Testis (tissue), 2 donors: Measurements from ENCODE around the gene FRMPD4.

ENCODE experiments used
- CTCF ChIP-seq, 3 experiments: fragments of 450-650 bp in 2 of 3; fragments of 200-600 bp in 1 of 3; sonication (generic) in 1 of 3; IDR thresholded peaks; one replicate each; pipeline ENCODE4 v1.5.1; 2016 to 2019; ENCODE audit warnings: antibody characterized with exemption in 3 of 3, mild to moderate bottlenecking in 2 of 3, moderate library complexity in 1 of 3
- POLR2A ChIP-seq: fragments of 450-650 bp; IDR thresholded peaks from one replicate; pipeline ENCODE4 v1.6.1; 2017; ENCODE audit warnings: antibody characterized with exemption, mild to moderate bottlenecking, moderate library complexity

- TF ChIP-seq CTCF (IDR thresholded peaks at IDR 0.05) (no peak), POLR2A (no peak)
These were observed 186.9 kb downstream of the FRMPD4 start for GRCh38 chrX:12325171-12325570.
